Ascending aorta (tissue), 2 donors: ENCODE measurements around the gene TMEM178B. TPM values are rescaled to one million over a fixed set of nuclear protein-coding genes. Genes with fewer than 3 reads are reported as not detected.

Experiments
- DNase-seq, 2 donors: peaks; one replicate each; pipeline ENCODE4 v3.0.0-alpha.2; 2019; ENCODE audit warnings: low spot score in 2 of 2
- H3K27ac ChIP-seq, 2 donors: fragments of 200-600 bp; sonication (generic); one replicate each; pipeline ENCODE4 v1.5.1; 2016 to 2017; ENCODE audit warnings: mild to moderate bottlenecking in 1 of 2
- H3K27me3 ChIP-seq: fragments of 200-600 bp; sonication (generic); one replicate; pipeline ENCODE4 v1.5.1; 2017
- H3K36me3 ChIP-seq, 2 donors: fragments of 200-600 bp; sonication (generic); one replicate each; pipeline ENCODE4 v1.5.1; 2016
- H3K4me1 ChIP-seq, 2 donors: fragments of 200-600 bp; sonication (generic); one replicate each; pipeline ENCODE4 v1.5.1; 2016 to 2017; ENCODE audit warnings: mild to moderate bottlenecking in 1 of 2
- H3K4me3 ChIP-seq, 2 donors: fragments of 200-600 bp; sonication (generic); one replicate each; pipeline ENCODE4 v1.5.1; 2016 to 2017; ENCODE audit warnings: mild to moderate bottlenecking in 1 of 2
- H3K9me3 ChIP-seq, 2 donors: fragments of 200-600 bp; sonication (generic); one replicate each; pipeline ENCODE4 v1.5.1; 2016
- CTCF ChIP-seq, 3 experiments: fragments of 200-600 bp in 2 of 3; fragments of 450-650 bp in 1 of 3; sonication (generic) in 2 of 3; IDR thresholded peaks; one replicate each; pipeline ENCODE4 v1.5.1; 2016 to 2019; ENCODE audit warnings: antibody characterized with exemption in 3 of 3, mild to moderate bottlenecking in 1 of 3, moderate library complexity in 1 of 3
- intact Hi-C: fragments of 100-400 bp; cut with DNase I; formaldehyde crosslinking; loops from one replicate; pipeline ENCODE4 v1.15.1; 2023
- total RNA-seq: library from RNA; depleted of rRNA; stranded (reverse); fragments of >200 nt; gene quantifications from one replicate; pipeline ENCODE4 v1.1.0, GENCODE V29; 2016

Gene TMEM178B
- total RNA-seq, 1 donor from 2014 or later: 1.9 TPM

GRCh38 chr7:141407893-141408292 is 334.0 kb downstream of the TMEM178B start:
- no peaks in the 10 kb centered on the region for H3K4me1 ChIP-seq
- intact Hi-C loops: no loop called here
- H3K27ac ChIP-seq: no peak overlapping the region
- H3K27me3 ChIP-seq: no peaks in the 10 kb centered on the region
- no peaks in the 10 kb centered on the region for H3K36me3 ChIP-seq
- no peak for TF ChIP-seq CTCF (IDR thresholded peaks at IDR 0.05)
- H3K4me3 ChIP-seq: no peak overlapping the region
- no peak for DNase-seq
- no peaks in the 10 kb centered on the region for H3K9me3 ChIP-seq

- Histone ChIP-seq H3K27me3 (no peaks in the 10 kb centered on the region), H3K4me3 (no peak overlapping the region), H3K36me3 (no peaks in the 10 kb centered on the region), H3K9me3 (no peaks in the 10 kb centered on the region), H3K27ac (no peak overlapping the region), H3K4me1 (no peaks in the 10 kb centered on the region)
- no peak for TF ChIP-seq CTCF (IDR thresholded peaks at IDR 0.05)
- intact Hi-C loops: no loop called here
- no peak for DNase-seq
These were observed 334.6 kb downstream of the TMEM178B start for GRCh38 chr7:141408440-141408839.

DNA sequence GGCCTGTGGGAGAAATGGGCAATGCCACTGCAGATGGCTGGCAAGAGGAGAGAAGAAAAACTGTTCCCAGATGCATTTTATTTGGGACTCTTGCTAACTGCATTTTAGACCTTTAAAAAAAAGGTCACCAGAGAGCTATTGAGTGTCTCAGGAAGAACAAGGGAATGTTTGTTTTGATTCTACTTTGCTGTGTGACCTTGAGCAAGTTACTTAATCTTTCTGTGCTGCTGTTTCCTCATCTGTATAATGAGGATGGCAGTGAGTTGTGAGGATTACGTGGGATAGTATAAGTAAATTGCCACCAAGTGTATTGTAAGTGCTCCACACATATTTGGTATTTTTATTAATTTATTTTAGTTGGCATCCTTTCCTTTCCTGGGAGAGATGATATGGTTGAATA is 335.4 kb downstream of the TMEM178B start:
- H3K4me1 ChIP-seq: no peaks in the 10 kb centered on the region
- no peak overlapping the region for H3K27ac ChIP-seq
- no peaks in the 10 kb centered on the region for H3K9me3 ChIP-seq
- H3K36me3 ChIP-seq: no peaks in the 10 kb centered on the region
- intact Hi-C loops: no loop called here
- no peak for DNase-seq
- H3K4me3 ChIP-seq: no peak overlapping the region
- no peak for TF ChIP-seq CTCF (IDR thresholded peaks at IDR 0.05)
- no peaks in the 10 kb centered on the region for H3K27me3 ChIP-seq

GRCh38 chr7:141409801-141410329 is 336.0 kb downstream of the TMEM178B start:
- no peaks in the 10 kb centered on the region for H3K36me3 ChIP-seq

DNA sequence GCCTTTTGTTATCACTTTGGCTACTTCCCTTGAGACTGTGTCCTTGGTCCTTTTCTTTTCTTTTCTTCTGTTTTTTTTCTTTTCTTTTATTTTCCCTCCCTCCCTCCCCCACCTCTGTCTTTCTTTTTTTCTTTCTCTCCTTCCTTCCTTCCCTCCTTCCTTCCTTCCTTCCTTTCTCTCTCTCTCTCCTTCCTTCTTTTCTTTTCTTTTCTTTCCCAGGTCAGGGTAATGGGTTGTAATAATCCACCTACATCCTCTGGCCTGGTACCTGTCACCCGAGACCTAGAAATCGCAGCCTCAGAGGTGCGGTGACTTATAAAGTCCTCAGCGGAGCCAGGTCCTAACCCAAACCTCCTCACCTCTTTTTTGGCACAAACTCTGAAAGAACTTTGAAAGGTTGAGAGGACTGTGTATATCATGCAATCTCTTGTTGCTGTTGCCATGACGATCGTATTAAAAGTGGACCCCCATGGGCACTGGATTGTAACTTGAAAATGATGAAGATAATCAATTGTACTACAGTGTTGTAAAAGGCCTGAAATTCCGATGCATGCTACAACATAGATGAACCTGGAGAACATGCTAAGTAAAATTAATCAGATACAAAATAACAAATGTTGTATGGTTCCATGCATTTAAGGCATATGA is 336.6 kb downstream of the TMEM178B start:
- TF ChIP-seq CTCF (IDR thresholded peaks at IDR 0.05): no peak
- Histone ChIP-seq H3K4me3 (no peak overlapping the region), H3K4me1 (no peaks in the 10 kb centered on the region), H3K9me3 (no peaks in the 10 kb centered on the region), H3K36me3 (no peaks in the 10 kb centered on the region), H3K27ac (no peak overlapping the region), H3K27me3 (no peaks in the 10 kb centered on the region)
- intact Hi-C loops: no loop called here
- DNase-seq: no peak

More at GRCh38 chr7:141409801-141410329, 336.0 kb downstream of the TMEM178B start:
- no peaks in the 10 kb centered on the region for H3K9me3 ChIP-seq
- H3K4me1 ChIP-seq: no peaks in the 10 kb centered on the region
- no peaks in the 10 kb centered on the region for H3K27me3 ChIP-seq
- no peak for DNase-seq
- no peak overlapping the region for H3K27ac ChIP-seq
- H3K4me3 ChIP-seq: no peak overlapping the region
- intact Hi-C loops: no loop called here
- no peak for TF ChIP-seq CTCF (IDR thresholded peaks at IDR 0.05)
